Measurements from ENCODE around the gene PRR23E. TPM values are rescaled to one million over a fixed set of nuclear protein-coding genes. Genes with fewer than 3 reads are reported as not detected.

PRR23E gene
- total RNA-seq, 1 donor from 2014 or later: not detected

GRCh38 chr3:127203024-127203423, 10.1 kb downstream of the PRR23E start:
- DNase-seq: no peak
- peaks cover 4% of the 10 kb centered on the region for H3K27me3 Mint-ChIP-seq
- no peaks in the 10 kb centered on the region for H3K4me1 Mint-ChIP-seq
- intact Hi-C loops (cut with micrococcal nuclease): no loop called here
- TF ChIP-seq CTCF (IDR thresholded peaks at IDR 0.05): no peak
- no peak overlapping the region for H3K27ac Mint-ChIP-seq
- H3K36me3 Mint-ChIP-seq (ENCODE audit: low read depth): no peaks in the 10 kb centered on the region
- peaks cover 8% of the 10 kb centered on the region for H3K9me3 Mint-ChIP-seq
- no peak overlapping the region for H3K4me3 Mint-ChIP-seq
- no peak for ATAC-seq (ENCODE audit: low read depth)
- POLR2A ChIA-PET: no interaction called here
- CTCF ChIA-PET: no interaction called here

- no peak for ATAC-seq (ENCODE audit: low read depth)
- H3K27me3 Mint-ChIP-seq: peaks cover 4% of the 10 kb centered on the region
- no peak overlapping the region for H3K4me3 Mint-ChIP-seq
- DNase-seq: no peak
- intact Hi-C loops (cut with micrococcal nuclease): no loop called here
- H3K4me1 Mint-ChIP-seq: no peaks in the 10 kb centered on the region
- H3K36me3 Mint-ChIP-seq (ENCODE audit: low read depth): no peaks in the 10 kb centered on the region
- CTCF ChIA-PET: no interaction called here
- TF ChIP-seq CTCF (IDR thresholded peaks at IDR 0.05): no peak
- H3K27ac Mint-ChIP-seq: no peak overlapping the region
- H3K9me3 Mint-ChIP-seq: peaks cover 8% of the 10 kb centered on the region
- POLR2A ChIA-PET: no interaction called here
Measured at GRCh38 chr3:127204841-127205582, 12.1 kb downstream of the PRR23E start.

GRCh38 chr3:127206154-127206553, 13.2 kb downstream of the PRR23E start:
- H3K4me3 Mint-ChIP-seq: no peak overlapping the region
- H3K27me3 Mint-ChIP-seq: peaks cover 4% of the 10 kb centered on the region
- no peaks in the 10 kb centered on the region for H3K4me1 Mint-ChIP-seq
- peaks cover 8% of the 10 kb centered on the region for H3K9me3 Mint-ChIP-seq
- CTCF ChIA-PET: no interaction called here
- no peak for ATAC-seq (ENCODE audit: low read depth)
- POLR2A ChIA-PET: no interaction called here
- no peak for TF ChIP-seq CTCF (IDR thresholded peaks at IDR 0.05)
- no peaks in the 10 kb centered on the region for H3K36me3 Mint-ChIP-seq (ENCODE audit: low read depth)
- no peak for DNase-seq
- no peak overlapping the region for H3K27ac Mint-ChIP-seq
- intact Hi-C loops (cut with micrococcal nuclease): no loop called here

- ChIA-PET CTCF (no interaction called here), POLR2A (no interaction called here)
- Mint-ChIP-seq H3K27me3 (peaks cover 4% of the 10 kb centered on the region), H3K36me3 (ENCODE audit: low read depth) (no peaks in the 10 kb centered on the region), H3K4me3 (no peak overlapping the region), H3K4me1 (no peaks in the 10 kb centered on the region), H3K9me3 (peaks cover 8% of the 10 kb centered on the region), H3K27ac (no peak overlapping the region)
- intact Hi-C loops (cut with micrococcal nuclease): no loop called here
- ATAC-seq (ENCODE audit: low read depth) (no peak), DNase-seq (no peak)
- TF ChIP-seq CTCF (IDR thresholded peaks at IDR 0.05): no peak
Measured at GRCh38 chr3:127206611-127207516, 13.9 kb downstream of the PRR23E start.

GRCh38 chr3:127207727-127208482, 15.0 kb downstream of the PRR23E start:
- ATAC-seq (ENCODE audit: low read depth): no peak
- intact Hi-C loops (cut with micrococcal nuclease): no loop called here
- ChIA-PET CTCF (no interaction called here), POLR2A (no interaction called here)
- Mint-ChIP-seq H3K4me3 (no peak overlapping the region), H3K4me1 (no peaks in the 10 kb centered on the region), H3K9me3 (peaks cover under 1% of the 10 kb centered on the region), H3K27me3 (peaks cover 7% of the 10 kb centered on the region), H3K27ac (no peak overlapping the region), H3K36me3 (ENCODE audit: low read depth) (no peaks in the 10 kb centered on the region)
- TF ChIP-seq CTCF (IDR thresholded peaks at IDR 0.05): no peak
- no peak for DNase-seq
